CD4-positive, alpha-beta T cell treated with Interleukin-6 at 100 ng/mL for 8 hours (primary cell): ENCODE data around the gene TMEM60.

Experiments
- DNase-seq: peaks from one replicate; pipeline ENCODE4 v3.0.0-alpha.2; 2020; ENCODE audit warnings: mixed read lengths, low spot score

TMEM60 gene

DNA sequence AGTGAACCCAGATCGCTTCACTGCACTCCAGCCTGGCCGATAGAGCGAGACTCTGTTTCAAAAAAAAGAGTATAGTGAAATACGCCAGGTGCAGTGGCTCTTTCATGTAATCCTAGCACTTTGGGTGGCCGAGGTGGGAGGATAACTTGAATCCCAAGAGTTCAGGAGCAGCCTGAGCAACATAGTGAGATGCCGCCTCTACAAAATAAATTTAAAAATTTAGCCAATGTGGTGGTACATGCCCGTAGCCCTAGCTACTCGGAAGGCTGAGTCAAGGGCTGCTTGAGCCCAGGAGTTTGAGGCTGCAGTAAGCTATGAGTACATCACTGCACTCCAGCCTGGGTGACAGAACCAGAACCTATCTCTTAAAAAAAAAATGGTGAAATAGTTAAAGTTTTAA is 27.9 kb downstream of the TMEM60 start:
- no peak for DNase-seq

GRCh38 chr7:77766801-77767605 is 31.2 kb downstream of the TMEM60 start:
- no peak for DNase-seq

DNA sequence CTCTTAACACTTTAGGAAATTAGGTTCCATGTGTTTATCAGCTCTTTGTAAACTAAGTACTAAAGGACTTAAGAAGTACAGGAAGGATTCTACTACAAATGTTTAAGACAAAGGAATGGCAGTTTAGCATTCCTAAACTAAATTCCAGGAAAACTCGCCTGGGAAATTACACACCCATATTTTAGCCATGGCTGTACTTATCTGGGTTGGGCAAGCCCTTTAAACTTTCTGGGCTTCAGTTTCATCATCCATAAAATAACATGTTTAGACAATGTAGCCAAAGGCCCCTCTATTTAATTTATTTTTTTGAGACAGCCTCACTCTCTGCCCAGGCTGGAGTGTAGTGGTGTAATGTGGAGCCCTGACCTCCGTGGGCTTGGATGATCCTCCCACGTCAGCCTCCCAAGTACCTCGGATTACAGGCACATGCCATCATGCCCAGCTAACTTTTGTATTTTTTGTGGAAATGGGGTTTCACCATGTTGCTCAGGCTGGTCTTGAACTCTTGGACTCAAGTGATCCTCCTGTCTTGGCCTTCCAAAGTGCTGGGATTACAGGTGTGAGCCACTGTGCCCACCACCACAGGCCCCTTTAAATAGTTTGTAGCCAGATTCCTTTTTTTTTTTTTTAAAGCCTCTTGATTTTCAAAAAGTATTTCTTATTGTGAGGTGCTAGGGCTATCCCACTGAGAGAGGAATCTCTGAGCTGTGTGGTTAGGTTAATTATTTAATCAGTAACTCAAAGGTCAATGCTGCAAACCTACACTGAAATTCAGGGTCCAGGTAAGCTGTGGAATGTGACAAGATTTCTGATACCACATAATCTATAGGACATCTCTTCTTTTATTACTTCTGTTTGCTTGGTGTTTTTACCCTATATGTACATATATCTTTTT is 32.1 kb downstream of the TMEM60 start:
- DNase-seq: no peak

DNA sequence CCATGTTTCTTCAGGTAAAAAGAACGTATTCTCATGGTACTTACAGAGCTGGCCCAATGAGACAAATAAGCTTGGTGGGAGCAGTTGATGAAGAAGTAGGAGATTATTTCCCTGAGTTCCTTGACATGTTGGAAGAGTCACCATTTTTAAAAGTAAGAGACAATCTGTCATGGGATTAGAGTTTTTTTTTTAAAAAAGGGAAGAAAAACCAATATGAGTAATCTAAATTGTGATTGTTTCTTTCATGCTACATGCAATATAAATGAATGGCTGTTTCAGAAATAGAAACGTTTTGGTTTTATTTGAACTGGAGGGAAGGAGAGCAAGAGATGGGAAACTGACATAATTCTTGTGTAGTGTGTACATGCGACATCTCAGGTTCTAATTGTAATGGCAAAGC is 32.8 kb downstream of the TMEM60 start:
- no peak for DNase-seq

DNA sequence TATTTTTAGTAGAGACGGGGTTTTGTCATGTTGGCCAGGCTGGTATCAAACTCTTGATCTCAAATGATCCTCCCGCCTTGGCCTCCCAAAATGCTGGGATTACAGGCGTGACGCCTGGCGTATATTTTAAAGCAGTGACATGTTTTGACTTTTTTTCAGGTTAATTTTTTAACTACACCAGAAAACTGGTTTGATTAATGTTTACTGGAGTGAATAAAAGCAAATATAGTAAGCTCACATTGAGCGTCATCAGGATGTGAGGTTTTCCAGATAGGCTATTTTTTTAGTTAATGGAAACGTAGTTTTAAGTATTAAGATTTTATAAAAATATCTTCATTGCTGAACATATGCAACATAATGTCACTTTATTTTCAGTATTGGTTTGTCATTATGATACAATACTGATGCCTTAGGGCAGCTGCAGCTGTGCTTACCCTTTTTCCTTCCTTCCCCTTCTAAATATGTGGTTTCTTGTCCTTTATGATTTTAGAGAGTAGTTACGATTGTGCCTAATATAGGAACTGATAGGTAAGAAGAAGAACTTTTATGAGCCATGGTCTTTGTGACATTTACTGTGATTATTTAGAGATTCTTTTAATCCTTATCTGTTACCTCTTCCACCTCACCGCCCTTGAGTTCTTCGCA is 37.3 kb downstream of the TMEM60 start:
- no peak for DNase-seq

GRCh38 chr7:77759294-77759889 is 38.8 kb downstream of the TMEM60 start:
- peak; percentile 77 for DNase-seq

- no peak for DNase-seq
Observed at GRCh38 chr7:77757589-77757988, 40.6 kb downstream of the TMEM60 start.

- DNase-seq: no peak
Observed at GRCh38 chr7:77753173-77753572, 45.1 kb downstream of the TMEM60 start.

- DNase-seq: no peak
Observed at GRCh38 chr7:77752016-77752415, 46.2 kb downstream of the TMEM60 start.

- no peak for DNase-seq
Observed at GRCh38 chr7:77747718-77748117, 50.5 kb downstream of the TMEM60 start.

DNA sequence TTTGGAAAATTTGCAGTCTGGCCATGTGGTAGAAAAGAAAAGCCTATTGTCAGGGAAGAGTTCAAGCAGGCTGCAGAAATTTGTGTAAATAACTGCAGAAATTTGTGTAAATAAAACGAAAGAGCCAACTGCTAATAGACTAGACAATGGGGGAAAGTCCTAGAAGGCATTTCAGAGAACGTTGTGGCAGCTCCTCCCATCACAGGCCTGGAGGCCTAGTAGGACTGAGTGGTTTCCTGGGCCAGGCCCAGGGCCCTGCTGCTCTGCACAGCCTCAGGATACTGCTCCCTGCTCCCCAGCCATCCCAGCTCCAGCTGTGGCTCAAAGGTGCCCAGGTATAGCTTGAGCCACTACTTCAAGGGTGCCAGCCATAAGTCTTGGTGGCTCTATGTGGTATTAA is 51.1 kb downstream of the TMEM60 start:
- no peak for DNase-seq

DNA sequence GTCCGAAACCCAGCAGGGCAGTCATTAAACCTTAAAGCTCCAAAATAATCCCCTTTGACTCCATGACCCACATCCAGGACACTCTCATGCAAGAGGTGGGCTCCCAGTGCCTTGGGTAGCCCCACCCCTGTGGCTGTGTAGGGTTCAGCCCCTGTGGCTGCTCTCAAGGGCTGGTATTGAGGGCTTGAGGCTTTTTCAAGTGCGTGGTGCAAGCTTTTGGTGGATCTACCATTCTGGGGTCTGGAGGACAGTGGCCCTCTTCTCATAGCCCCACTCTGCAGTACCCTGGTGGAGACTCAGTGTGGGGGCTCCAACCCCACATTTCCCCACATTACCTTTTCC is 51.4 kb downstream of the TMEM60 start:
- DNase-seq: no peak

GRCh38 chr7:77746164-77746823 is 51.9 kb downstream of the TMEM60 start:
- DNase-seq: no peak

DNA sequence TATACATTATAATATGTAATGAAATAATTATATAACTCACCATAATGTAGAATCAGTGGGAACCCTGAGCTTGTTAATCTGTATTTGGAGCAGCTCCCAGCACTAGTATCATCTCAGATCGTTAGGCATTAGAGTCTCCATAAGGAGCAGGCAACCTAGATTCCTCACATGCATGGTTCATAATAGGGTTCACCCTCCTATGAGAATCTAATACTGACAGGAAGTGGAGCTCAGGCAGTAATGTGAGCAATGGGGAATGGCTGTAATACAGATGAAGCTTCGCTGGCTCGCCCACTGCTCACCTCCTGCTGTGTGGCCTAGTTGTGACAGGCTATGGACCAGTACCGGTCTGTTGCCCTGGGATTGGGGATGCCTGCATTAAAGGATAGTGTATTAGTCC is 52.5 kb downstream of the TMEM60 start:
- no peak for DNase-seq
